ENCODE measurements around the gene HS6ST3.
A peak's percentile ranks its signal among the peaks of the same experiment; 100 is the strongest.

DNA sequence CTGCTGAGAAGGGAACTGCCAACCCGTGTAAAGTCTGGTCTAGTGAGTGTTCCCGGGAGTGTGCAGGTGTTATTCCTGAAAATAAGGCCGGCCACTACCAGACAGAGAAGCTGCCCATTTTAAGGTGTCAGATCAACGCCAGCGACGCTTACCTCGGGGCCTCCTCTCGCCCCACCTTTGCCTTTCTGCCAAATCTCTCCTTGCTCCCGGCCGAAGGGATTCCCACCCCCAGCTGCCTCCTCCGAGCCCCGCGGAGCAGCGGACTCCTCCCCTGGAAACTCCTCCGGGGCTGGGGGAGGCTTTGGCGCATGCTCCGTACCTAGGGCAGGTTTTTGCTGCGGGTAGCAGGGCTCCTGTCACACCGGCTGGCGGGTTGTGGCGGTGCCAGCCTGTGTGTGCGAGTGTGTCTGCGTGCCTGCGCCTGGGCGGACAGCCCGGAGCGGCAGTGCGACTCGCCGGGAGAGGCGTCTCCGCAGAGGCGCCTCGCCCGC, at the start of gene HS6ST3:
- TF ChIP-seq, protein P1, sequence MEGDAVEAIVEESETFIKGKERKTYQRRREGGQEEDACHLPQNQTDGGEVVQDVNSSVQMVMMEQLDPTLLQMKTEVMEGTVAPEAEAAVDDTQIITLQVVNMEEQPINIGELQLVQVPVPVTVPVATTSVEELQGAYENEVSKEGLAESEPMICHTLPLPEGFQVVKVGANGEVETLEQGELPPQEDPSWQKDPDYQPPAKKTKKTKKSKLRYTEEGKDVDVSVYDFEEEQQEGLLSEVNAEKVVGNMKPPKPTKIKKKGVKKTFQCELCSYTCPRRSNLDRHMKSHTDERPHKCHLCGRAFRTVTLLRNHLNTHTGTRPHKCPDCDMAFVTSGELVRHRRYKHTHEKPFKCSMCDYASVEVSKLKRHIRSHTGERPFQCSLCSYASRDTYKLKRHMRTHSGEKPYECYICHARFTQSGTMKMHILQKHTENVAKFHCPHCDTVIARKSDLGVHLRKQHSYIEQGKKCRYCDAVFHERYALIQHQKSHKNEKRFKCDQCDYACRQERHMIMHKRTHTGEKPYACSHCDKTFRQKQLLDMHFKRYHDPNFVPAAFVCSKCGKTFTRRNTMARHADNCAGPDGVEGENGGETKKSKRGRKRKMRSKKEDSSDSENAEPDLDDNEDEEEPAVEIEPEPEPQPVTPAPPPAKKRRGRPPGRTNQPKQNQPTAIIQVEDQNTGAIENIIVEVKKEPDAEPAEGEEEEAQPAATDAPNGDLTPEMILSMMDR (IDR thresholded peaks at IDR 0.05; ENCODE audit: low read depth, low read length, poor library complexity, severe bottlenecking): no peak
- TF ChIP-seq EZH2phosphoT487 (IDR thresholded peaks at IDR 0.05; ENCODE audit: borderline replicate concordance, low read length): peak; percentile 87

All from DOHH2 (cell line).